Measurements from ENCODE around the gene EMX2. TPM values are rescaled to one million over a fixed set of nuclear protein-coding genes. Genes with fewer than 3 reads are reported as not detected.

EMX2 gene
- total and polyA plus RNA-seq, 10 of the 15 experiments (the other 5 are each of a cell fraction or from before 2014, with no cell fraction given): 0.12 TPM; not detected in 9

DNA sequence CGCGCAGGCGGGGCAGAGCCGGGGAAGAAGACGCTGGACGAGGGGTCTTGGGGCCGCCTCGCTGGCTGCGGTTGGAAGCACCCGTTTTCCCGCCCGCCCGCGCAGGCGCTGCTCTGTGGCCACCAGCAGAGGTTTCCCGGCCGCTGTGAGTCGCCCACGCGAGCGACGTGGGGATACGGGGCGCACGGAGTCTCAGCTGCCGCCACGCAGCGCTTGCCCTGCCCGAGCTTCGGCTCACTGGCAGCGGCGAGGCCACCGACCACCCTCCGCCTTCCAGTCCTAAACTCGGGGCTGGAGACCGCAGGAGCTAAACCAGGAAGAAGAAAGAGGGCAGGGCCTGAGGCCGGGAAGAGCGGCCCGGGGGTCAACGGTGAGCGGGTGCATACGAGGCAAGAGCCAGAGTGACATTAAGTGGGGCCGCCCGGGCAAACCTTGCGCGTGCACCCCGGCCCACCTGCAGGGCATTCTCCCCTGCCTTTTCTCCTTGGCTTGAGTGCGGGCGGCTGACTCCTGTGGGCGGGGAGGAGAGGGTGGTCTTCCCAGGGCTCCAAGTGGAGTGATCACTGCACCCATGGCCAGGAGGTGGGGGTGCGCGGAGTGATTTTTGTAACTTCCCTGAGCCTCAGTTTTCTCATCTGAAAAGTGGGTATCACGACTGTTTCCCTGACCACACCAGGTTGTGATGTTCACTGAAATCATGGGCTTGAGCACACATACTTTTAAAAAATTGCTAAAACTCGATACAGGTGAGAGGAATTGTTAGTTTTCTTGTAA lies 7.1 kb upstream of the EMX2 start:
- Histone ChIP-seq H3K79me2 (ENCODE audit: control insufficient read depth, insufficient read depth, low read length) (no peaks in the 10 kb centered on the region), H3K4me1 (ENCODE audit: control insufficient read depth, insufficient read depth, low read length) (peaks cover 7% of the 10 kb centered on the region), H3K27me3 (replicated peaks in 1 of 2; ENCODE audit: control insufficient read depth in 2 of 2, insufficient read depth in 2 of 2, low read length in 1 of 2) (peaks cover 14 to 32% of the 10 kb centered on the region in 2 experiments), H3K9me3 (replicated peaks; ENCODE audit: control insufficient read depth, insufficient read depth, low read length) (no peaks in the 10 kb centered on the region), H3K9ac (ENCODE audit: control insufficient read depth, insufficient read depth, low read length) (no peak overlapping the region), H4K20me1 (ENCODE audit: control insufficient read depth, insufficient read depth) (no peaks in the 10 kb centered on the region), H3K36me3 (ENCODE audit: control insufficient read depth in 2 of 2, insufficient read depth in 2 of 2, low read length in 1 of 2) (no peaks in the 10 kb centered on the region), H3K4me2 (ENCODE audit: control insufficient read depth, insufficient read depth) (no peak overlapping the region), H3K27ac (ENCODE audit: control insufficient read depth, insufficient read depth) (no peak overlapping the region), H2AFZ (ENCODE audit: control insufficient read depth, low read depth, low read length) (no peak overlapping the region), H3K4me3 (no peak overlapping the region)
- FAIRE-seq: no peak
- WGBS (ENCODE audit: insufficient coverage, insufficient replicate concordance, low lambda C conversion rate, missing lambda C conversion rate): 24% methylated on average over 48 of the region's 54 CpGs
- ChIA-PET RAD21 (ENCODE audit: unreplicated experiment) (no interaction called here), SMC1A (ENCODE audit: uncharacterized antibody, unreplicated experiment) (no interaction called here), CTCF (interaction anchor here (0.6 to 1.5 kb wide), 3 partner anchors 37 to 101 kb away, joined by 3 to 4 read pairs (median 3); no protein-coding TSS in a partner anchor), POLR2A (no interaction called here)
- BruUV-seq (replicated peaks): no TSS peak
- in situ Hi-C loops (cut with MboI) (no loop called here), intact Hi-C loops (cut with micrococcal nuclease; ENCODE audit: unreplicated experiment) (loop anchor here (2.0 to 5.0 kb wide), 3 partner anchors 223 to 705 kb away; no protein-coding TSS in a partner anchor)
- ATAC-seq: no peak
- TF ChIP-seq HDAC2 (IDR thresholded peaks at IDR 0.05) (no peak), BACH1 (IDR thresholded peaks at IDR 0.05; ENCODE audit: borderline replicate concordance) (no peak), ZNF274 (IDR thresholded peaks at IDR 0.05; ENCODE audit: insufficient read depth, insufficient read length) (no peak), ZNF207 (IDR thresholded peaks at IDR 0.05; ENCODE audit: borderline replicate concordance) (no peak), TAF1 (IDR thresholded peaks at IDR 0.05; ENCODE audit: borderline replicate concordance, low read depth, low read length) (no peak), FOXM1 (IDR thresholded peaks at IDR 0.05; ENCODE audit: low read depth, low read length) (no peak), CEBPB (IDR thresholded peaks at IDR 0.05; ENCODE audit: borderline replicate concordance in 1 of 2, low read depth in 2 of 2, low read length in 2 of 2) (no peak), MLLT1 (IDR thresholded peaks at IDR 0.05) (no peak), JUNB (IDR thresholded peaks at IDR 0.05) (no peak), MYB (IDR thresholded peaks at IDR 0.05; ENCODE audit: borderline replicate concordance, low read depth, low read length) (no peak), HDAC6 (IDR thresholded peaks at IDR 0.05; ENCODE audit: unreplicated experiment) (no peak)
- TF ChIP-seq, protein P1, sequence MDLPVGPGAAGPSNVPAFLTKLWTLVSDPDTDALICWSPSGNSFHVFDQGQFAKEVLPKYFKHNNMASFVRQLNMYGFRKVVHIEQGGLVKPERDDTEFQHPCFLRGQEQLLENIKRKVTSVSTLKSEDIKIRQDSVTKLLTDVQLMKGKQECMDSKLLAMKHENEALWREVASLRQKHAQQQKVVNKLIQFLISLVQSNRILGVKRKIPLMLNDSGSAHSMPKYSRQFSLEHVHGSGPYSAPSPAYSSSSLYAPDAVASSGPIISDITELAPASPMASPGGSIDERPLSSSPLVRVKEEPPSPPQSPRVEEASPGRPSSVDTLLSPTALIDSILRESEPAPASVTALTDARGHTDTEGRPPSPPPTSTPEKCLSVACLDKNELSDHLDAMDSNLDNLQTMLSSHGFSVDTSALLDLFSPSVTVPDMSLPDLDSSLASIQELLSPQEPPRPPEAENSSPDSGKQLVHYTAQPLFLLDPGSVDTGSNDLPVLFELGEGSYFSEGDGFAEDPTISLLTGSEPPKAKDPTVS (IDR thresholded peaks at IDR 0.05; ENCODE audit: low read depth, low read length): no peak
- TF ChIP-seq, protein P2, sequence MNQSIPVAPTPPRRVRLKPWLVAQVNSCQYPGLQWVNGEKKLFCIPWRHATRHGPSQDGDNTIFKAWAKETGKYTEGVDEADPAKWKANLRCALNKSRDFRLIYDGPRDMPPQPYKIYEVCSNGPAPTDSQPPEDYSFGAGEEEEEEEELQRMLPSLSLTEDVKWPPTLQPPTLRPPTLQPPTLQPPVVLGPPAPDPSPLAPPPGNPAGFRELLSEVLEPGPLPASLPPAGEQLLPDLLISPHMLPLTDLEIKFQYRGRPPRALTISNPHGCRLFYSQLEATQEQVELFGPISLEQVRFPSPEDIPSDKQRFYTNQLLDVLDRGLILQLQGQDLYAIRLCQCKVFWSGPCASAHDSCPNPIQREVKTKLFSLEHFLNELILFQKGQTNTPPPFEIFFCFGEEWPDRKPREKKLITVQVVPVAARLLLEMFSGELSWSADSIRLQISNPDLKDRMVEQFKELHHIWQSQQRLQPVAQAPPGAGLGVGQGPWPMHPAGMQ (IDR thresholded peaks at IDR 0.05; ENCODE audit: borderline replicate concordance): no peak
- TF ChIP-seq, protein P3, sequence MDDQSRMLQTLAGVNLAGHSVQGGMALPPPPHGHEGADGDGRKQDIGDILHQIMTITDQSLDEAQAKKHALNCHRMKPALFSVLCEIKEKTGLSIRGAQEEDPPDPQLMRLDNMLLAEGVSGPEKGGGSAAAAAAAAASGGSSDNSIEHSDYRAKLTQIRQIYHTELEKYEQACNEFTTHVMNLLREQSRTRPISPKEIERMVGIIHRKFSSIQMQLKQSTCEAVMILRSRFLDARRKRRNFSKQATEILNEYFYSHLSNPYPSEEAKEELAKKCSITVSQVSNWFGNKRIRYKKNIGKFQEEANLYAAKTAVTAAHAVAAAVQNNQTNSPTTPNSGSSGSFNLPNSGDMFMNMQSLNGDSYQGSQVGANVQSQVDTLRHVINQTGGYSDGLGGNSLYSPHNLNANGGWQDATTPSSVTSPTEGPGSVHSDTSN (IDR thresholded peaks at IDR 0.05; ENCODE audit: insufficient replicate concordance, low read depth, low read length): no peak
- TF ChIP-seq, protein P4, sequence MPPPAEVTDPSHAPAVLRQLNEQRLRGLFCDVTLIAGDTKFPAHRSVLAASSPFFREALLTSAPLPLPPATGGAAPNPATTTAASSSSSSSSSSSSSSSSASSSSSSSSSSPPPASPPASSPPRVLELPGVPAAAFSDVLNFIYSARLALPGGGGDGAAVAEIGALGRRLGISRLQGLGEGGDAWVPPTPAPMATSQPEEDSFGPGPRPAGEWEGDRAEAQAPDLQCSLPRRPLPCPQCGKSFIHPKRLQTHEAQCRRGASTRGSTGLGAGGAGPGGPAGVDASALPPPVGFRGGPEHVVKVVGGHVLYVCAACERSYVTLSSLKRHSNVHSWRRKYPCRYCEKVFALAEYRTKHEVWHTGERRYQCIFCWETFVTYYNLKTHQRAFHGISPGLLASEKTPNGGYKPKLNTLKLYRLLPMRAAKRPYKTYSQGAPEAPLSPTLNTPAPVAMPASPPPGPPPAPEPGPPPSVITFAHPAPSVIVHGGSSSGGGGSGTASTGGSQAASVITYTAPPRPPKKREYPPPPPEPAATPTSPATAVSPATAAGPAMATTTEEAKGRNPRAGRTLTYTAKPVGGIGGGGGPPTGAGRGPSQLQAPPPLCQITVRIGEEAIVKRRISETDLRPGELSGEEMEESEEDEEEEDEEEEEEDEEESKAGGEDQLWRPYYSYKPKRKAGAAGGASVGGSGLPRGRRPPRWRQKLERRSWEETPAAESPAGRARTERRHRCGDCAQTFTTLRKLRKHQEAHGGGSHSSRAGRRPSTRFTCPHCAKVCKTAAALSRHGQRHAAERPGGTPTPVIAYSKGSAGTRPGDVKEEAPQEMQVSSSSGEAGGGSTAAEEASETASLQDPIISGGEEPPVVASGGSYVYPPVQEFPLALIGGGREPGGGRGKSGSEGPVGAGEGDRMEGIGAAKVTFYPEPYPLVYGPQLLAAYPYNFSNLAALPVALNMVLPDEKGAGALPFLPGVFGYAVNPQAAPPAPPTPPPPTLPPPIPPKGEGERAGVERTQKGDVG (CRISPR knock-in tag; IDR thresholded peaks at IDR 0.05): no peak
- no peak for DNase-seq (ENCODE audit: low read depth, low spot score)

Measured in GM12878 (cell line).